ENCODE data around the gene NOSIP.

DNA sequence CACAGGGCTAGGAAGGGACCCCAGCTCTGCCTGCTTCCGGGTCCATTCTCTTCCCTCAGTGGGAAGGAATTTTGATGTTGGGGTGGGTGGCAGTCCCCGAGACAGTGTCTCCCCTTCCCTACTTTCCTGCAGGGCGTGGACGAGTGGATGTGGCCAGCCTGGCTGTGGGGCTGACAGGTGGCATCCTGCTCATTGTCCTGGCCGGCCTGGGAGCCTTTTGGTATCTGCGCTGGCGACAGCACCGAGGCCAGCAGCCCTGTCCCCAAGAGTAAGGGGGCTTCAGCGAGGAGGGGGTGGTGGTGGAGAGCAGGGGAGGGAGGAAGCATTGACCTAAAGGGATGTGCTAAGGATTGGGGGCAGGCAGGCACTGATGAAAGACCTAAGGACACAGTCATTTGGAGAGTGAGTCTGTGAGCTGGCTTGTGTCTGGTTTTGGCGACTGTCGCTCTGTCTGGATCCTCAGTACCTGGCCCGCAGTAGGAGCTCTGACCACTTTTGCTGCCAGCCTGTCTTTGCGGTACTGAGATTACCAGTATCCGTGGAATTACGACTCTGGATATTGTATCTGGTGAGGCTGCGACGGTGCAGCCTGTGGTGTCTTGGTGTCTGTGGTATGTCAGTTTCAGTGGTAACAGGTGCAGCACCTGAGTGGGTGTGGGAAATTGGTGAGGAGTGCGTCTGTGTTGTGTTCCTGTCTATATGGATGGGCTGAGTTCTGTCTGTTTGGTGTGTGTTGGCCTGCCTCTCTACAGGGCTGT is 8.2 kb upstream of the NOSIP start:
- TF ChIP-seq, protein P1, sequence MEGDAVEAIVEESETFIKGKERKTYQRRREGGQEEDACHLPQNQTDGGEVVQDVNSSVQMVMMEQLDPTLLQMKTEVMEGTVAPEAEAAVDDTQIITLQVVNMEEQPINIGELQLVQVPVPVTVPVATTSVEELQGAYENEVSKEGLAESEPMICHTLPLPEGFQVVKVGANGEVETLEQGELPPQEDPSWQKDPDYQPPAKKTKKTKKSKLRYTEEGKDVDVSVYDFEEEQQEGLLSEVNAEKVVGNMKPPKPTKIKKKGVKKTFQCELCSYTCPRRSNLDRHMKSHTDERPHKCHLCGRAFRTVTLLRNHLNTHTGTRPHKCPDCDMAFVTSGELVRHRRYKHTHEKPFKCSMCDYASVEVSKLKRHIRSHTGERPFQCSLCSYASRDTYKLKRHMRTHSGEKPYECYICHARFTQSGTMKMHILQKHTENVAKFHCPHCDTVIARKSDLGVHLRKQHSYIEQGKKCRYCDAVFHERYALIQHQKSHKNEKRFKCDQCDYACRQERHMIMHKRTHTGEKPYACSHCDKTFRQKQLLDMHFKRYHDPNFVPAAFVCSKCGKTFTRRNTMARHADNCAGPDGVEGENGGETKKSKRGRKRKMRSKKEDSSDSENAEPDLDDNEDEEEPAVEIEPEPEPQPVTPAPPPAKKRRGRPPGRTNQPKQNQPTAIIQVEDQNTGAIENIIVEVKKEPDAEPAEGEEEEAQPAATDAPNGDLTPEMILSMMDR (IDR thresholded peaks at IDR 0.05): no peak
- TF ChIP-seq POLR2A (IDR thresholded peaks at IDR 0.05): no peak
- no peak for TF ChIP-seq EP300 (IDR thresholded peaks at IDR 0.05; ENCODE audit: low read depth)
